ENCODE data around the gene VSIR. TPM values are rescaled to one million over a fixed set of nuclear protein-coding genes. Genes with fewer than 3 reads are reported as not detected.

Gene VSIR
- total RNA-seq, 1 donor from 2014 or later: not detected

GRCh38 chr10:71750124-71750841 lies 23.0 kb downstream of the VSIR start:
- no peaks in the 10 kb centered on the region for H3K9me3 Mint-ChIP-seq
- no peaks in the 10 kb centered on the region for H3K79me2 ChIP-seq (ENCODE audit: low read depth)
- H3K27me3 ChIP-seq: no peaks in the 10 kb centered on the region
- peaks cover 8% of the 10 kb centered on the region for H3K27me3 Mint-ChIP-seq (ENCODE audit: insufficient read depth, low read depth)
- H3K27ac Mint-ChIP-seq: peak overlapping the region; percentile 78
- H3K27ac ChIP-seq: no peak overlapping the region
- TF ChIP-seq EZH2phosphoT487 (IDR thresholded peaks at IDR 0.05) (no peak), CTCF (IDR thresholded peaks at IDR 0.05) (no peak), EZH2 (IDR thresholded peaks at IDR 0.05) (no peak)
- no peak overlapping the region for H3K4me2 ChIP-seq
- H3K36me3 Mint-ChIP-seq: no peaks in the 10 kb centered on the region
- H3K9me3 ChIP-seq (ENCODE audit: low read depth): no peaks in the 10 kb centered on the region
- no peak overlapping the region for H2AFZ ChIP-seq (replicated peaks)
- peaks cover 5% of the 10 kb centered on the region for H3K4me1 ChIP-seq
- H3K9ac ChIP-seq: no peak overlapping the region
- no peaks in the 10 kb centered on the region for H4K20me1 ChIP-seq (ENCODE audit: low read depth)
- H3K4me1 Mint-ChIP-seq: peaks cover 36% of the 10 kb centered on the region
- H3K4me3 ChIP-seq: no peak overlapping the region
- no peak for DNase-seq (ENCODE audit: low spot score)
- no peaks in the 10 kb centered on the region for H3F3A ChIP-seq (ENCODE audit: low read depth)
- H3K4me3 Mint-ChIP-seq: no peak overlapping the region
- H3K36me3 ChIP-seq: no peaks in the 10 kb centered on the region

GRCh38 chr10:71749396-71749795 lies 23.9 kb downstream of the VSIR start:
- H3K36me3 Mint-ChIP-seq: no peaks in the 10 kb centered on the region
- Histone ChIP-seq H3K4me1 (peaks cover 5% of the 10 kb centered on the region), H3K36me3 (no peaks in the 10 kb centered on the region), H3K9ac (no peak overlapping the region), H3F3A (ENCODE audit: low read depth) (no peaks in the 10 kb centered on the region), H3K27me3 (no peaks in the 10 kb centered on the region), H3K9me3 (ENCODE audit: low read depth) (no peaks in the 10 kb centered on the region), H3K79me2 (ENCODE audit: low read depth) (no peaks in the 10 kb centered on the region), H3K27ac (no peak overlapping the region), H4K20me1 (ENCODE audit: low read depth) (no peaks in the 10 kb centered on the region), H3K4me2 (no peak overlapping the region), H2AFZ (replicated peaks) (no peak overlapping the region), H3K4me3 (no peak overlapping the region)
- H3K27me3 Mint-ChIP-seq (ENCODE audit: insufficient read depth, low read depth): peaks cover 8% of the 10 kb centered on the region
- TF ChIP-seq EZH2phosphoT487 (IDR thresholded peaks at IDR 0.05) (no peak), CTCF (IDR thresholded peaks at IDR 0.05) (no peak), EZH2 (IDR thresholded peaks at IDR 0.05) (no peak)
- no peak for DNase-seq (ENCODE audit: low spot score)
- H3K4me3 Mint-ChIP-seq: no peak overlapping the region
- H3K9me3 Mint-ChIP-seq: no peaks in the 10 kb centered on the region
- H3K27ac Mint-ChIP-seq: no peak overlapping the region
- H3K4me1 Mint-ChIP-seq: peaks cover 30% of the 10 kb centered on the region

- no peak overlapping the region for H3K27ac ChIP-seq
Measured at GRCh38 chr10:71748671-71749191, 24.6 kb downstream of the VSIR start.

More at GRCh38 chr10:71748671-71749191, 24.6 kb downstream of the VSIR start:
- no peaks in the 10 kb centered on the region for H3K79me2 ChIP-seq (ENCODE audit: low read depth)
- H4K20me1 ChIP-seq (ENCODE audit: low read depth): no peaks in the 10 kb centered on the region
- no peaks in the 10 kb centered on the region for H3K36me3 ChIP-seq
- no peak for DNase-seq (ENCODE audit: low spot score)
- no peak overlapping the region for H3K4me3 ChIP-seq
- TF ChIP-seq EZH2phosphoT487 (IDR thresholded peaks at IDR 0.05): no peak
- no peak for TF ChIP-seq EZH2 (IDR thresholded peaks at IDR 0.05)
- TF ChIP-seq CTCF (IDR thresholded peaks at IDR 0.05): no peak
- H3K9ac ChIP-seq: no peak overlapping the region
- H3K9me3 ChIP-seq (ENCODE audit: low read depth): no peaks in the 10 kb centered on the region
- no peaks in the 10 kb centered on the region for H3K27me3 ChIP-seq
- no peak overlapping the region for H3K4me3 Mint-ChIP-seq
- H3K4me1 Mint-ChIP-seq: peaks cover 30% of the 10 kb centered on the region
- no peaks in the 10 kb centered on the region for H3K9me3 Mint-ChIP-seq
- H3K4me2 ChIP-seq: no peak overlapping the region
- peak overlapping the region; percentile 91 for H3K27ac Mint-ChIP-seq
- H3K36me3 Mint-ChIP-seq: no peaks in the 10 kb centered on the region
- H2AFZ ChIP-seq (replicated peaks): peak overlapping the region; percentile 58
- no peaks in the 10 kb centered on the region for H3F3A ChIP-seq (ENCODE audit: low read depth)
- H3K4me1 ChIP-seq: peaks cover 5% of the 10 kb centered on the region
- peaks cover 7% of the 10 kb centered on the region for H3K27me3 Mint-ChIP-seq (ENCODE audit: insufficient read depth, low read depth)

Measured in neural progenitor cell (in vitro differentiated cells).